PC-3 (cell line): ENCODE measurements around the gene FOXP1. TPM values are rescaled to one million over a fixed set of nuclear protein-coding genes. Genes with fewer than 3 reads are reported as not detected.

Experiments
- ATAC-seq: fragments of 200-7000 bp; cut with Tn5 transposase; 2 replicates; pipeline ENCODE4 v1.9.1; 2020; ENCODE audit warnings: mild to moderate bottlenecking, moderate library complexity
- BruUV-seq: library from RNA; stranded (reverse); fragments of 400-500 nt; replicated peaks from 2 replicates; lab custom pipeline; 2021; lab: Mats Ljungman, UMichigan
- CTCF ChIA-PET: fragments of 300-600 bp; sonication (Branson Sonifier 250); formaldehyde crosslinking; loops from one replicate; lab custom pipeline; 2022; ENCODE audit warnings: antibody characterized with exemption; lab: Charles Lee
- POLR2A ChIA-PET: fragments of 300-600 bp; sonication (Branson Sonifier 250); formaldehyde crosslinking; loops from one replicate; lab custom pipeline; 2022; ENCODE audit warnings: antibody characterized with exemption; ENCODE audit not compliant: unreplicated experiment; lab: Charles Lee
- DNase-seq: peaks from one replicate; pipeline ENCODE4 v3.0.0-alpha.2; 2015
- H2AFZ ChIP-seq: fragments of 300-600 bp; sonication (generic); 2 replicates; pipeline ENCODE4 v1.6.0; 2016; ENCODE audit warnings: antibody characterized with exemption, low read length
- H3F3A ChIP-seq: fragments of 300-600 bp; sonication (generic); one replicate; pipeline ENCODE4 v1.6.0; 2017; ENCODE audit warnings: antibody characterized with exemption, low read length, control low read depth, mild to moderate bottlenecking; ENCODE audit not compliant: unreplicated experiment
- H3K27ac ChIP-seq: fragments of 300-600 bp; sonication (generic); 2 replicates; pipeline ENCODE4 v1.5.1; 2016; ENCODE audit warnings: mild to moderate bottlenecking, low read length
- H3K27me3 ChIP-seq: fragments of 300-600 bp; sonication (generic); 2 replicates; pipeline ENCODE4 v1.6.1; 2016; ENCODE audit warnings: low read length, mixed read lengths
- H3K36me3 ChIP-seq: fragments of 300-600 bp; sonication (generic); 2 replicates; pipeline ENCODE4 v1.6.1; 2016; ENCODE audit warnings: low read depth, mixed run types, low read length, mixed read lengths
- H3K4me1 ChIP-seq: fragments of 300-600 bp; sonication (generic); 2 replicates; pipeline ENCODE4 v1.5.1; 2016; ENCODE audit warnings: low read length; ENCODE audit not compliant: insufficient read depth
- H3K4me2 ChIP-seq: fragments of 300-600 bp; sonication (generic); 2 replicates; pipeline ENCODE4 v1.6.0; 2016; ENCODE audit warnings: low read length
- H3K4me3 ChIP-seq: fragments of 300-600 bp; sonication (generic); 2 replicates; pipeline ENCODE4 v1.5.1; 2016; ENCODE audit warnings: mild to moderate bottlenecking, low read length, mixed read lengths
- H3K79me2 ChIP-seq: fragments of 300-600 bp; sonication (generic); 2 replicates; pipeline ENCODE4 v1.6.1; 2017; ENCODE audit warnings: low read length, mixed read lengths
- H3K9ac ChIP-seq: fragments of 300-600 bp; sonication (generic); 2 replicates; pipeline ENCODE4 v1.6.0; 2016; ENCODE audit warnings: mild to moderate bottlenecking, low read length
- H3K9me2 ChIP-seq: fragments of 300-600 bp; sonication (generic); replicated peaks from 2 replicates; pipeline ENCODE4 v1.6.1; 2016; ENCODE audit warnings: mixed run types, low read length, mixed read lengths
- H3K9me3 ChIP-seq: fragments of 300-600 bp; sonication (generic); 2 replicates; pipeline ENCODE4 v1.6.1; 2016; ENCODE audit warnings: low read length, mixed read lengths
- H4K20me1 ChIP-seq: fragments of 300-600 bp; sonication (generic); 2 replicates; pipeline ENCODE4 v1.6.1; 2016; ENCODE audit warnings: low read length, mixed read lengths
- CTCF ChIP-seq: fragments of 300-600 bp; sonication (generic); conservative IDR thresholded peaks from 2 replicates; pipeline ENCODE4 v1.5.1; 2017; ENCODE audit warnings: antibody characterized with exemption, low read depth, mild to moderate bottlenecking, low read length
- EZH2 ChIP-seq: fragments of 300-600 bp; sonication (generic); IDR thresholded peaks from one replicate; pipeline ENCODE4 v1.6.1; 2017; ENCODE audit warnings: antibody characterized with exemption, mild to moderate bottlenecking, low read length; ENCODE audit not compliant: unreplicated experiment
- EZH2phosphoT487 ChIP-seq: fragments of 300-600 bp; sonication (generic); IDR thresholded peaks from 2 replicates; pipeline ENCODE4 v1.6.1; 2018; ENCODE audit warnings: mild to moderate bottlenecking, antibody characterized with exemption, low read length, borderline replicate concordance
- intact Hi-C: fragments of 100-400 bp; cut with micrococcal nuclease; formaldehyde crosslinking; loops from 2 replicates; pipeline ENCODE4 v1.9.0; 2023
- total RNA-seq: library from RNA; depleted of rRNA; stranded (reverse); fragments of >200 nt; gene quantifications from 2 replicates; pipeline ENCODE4 v1.2.3, GENCODE V29; 2014

FOXP1 gene
- total RNA-seq, 1 experiment from 2014 or later, result 35.3 TPM

GRCh38 chr3:71316066-71316777 lies 267.3 kb downstream of the FOXP1 start:
- Histone ChIP-seq H3F3A (no peaks in the 10 kb centered on the region), H3K4me1 (no peaks in the 10 kb centered on the region), H3K79me2 (no peaks in the 10 kb centered on the region)

GRCh38 chr3:71315431-71315830 lies 268.1 kb downstream of the FOXP1 start:
- Histone ChIP-seq H3K27ac (no peak overlapping the region), H3K27me3 (no peaks in the 10 kb centered on the region), H3K36me3 (no peaks in the 10 kb centered on the region), H3K9me3 (no peaks in the 10 kb centered on the region), H3K79me2 (no peaks in the 10 kb centered on the region), H4K20me1 (no peaks in the 10 kb centered on the region), H3K9ac (no peak overlapping the region), H3K4me2 (no peak overlapping the region), H3K9me2 (no peaks in the 10 kb centered on the region), H3K4me3 (no peak overlapping the region), H2AFZ (no peak overlapping the region), H3K4me1 (no peaks in the 10 kb centered on the region), H3F3A (no peaks in the 10 kb centered on the region)
- DNase-seq, result no peak
- CTCF ChIA-PET, result no interaction called here
- POLR2A ChIA-PET, result no interaction called here
- TF ChIP-seq EZH2phosphoT487 (no peak), EZH2 (no peak), CTCF (no peak)
- intact Hi-C loops, result no loop called here
- no peak for ATAC-seq
- no TSS peak for BruUV-seq

More at GRCh38 chr3:71316066-71316777, 267.3 kb downstream of the FOXP1 start:
- Histone ChIP-seq H3K27me3 (no peaks in the 10 kb centered on the region), H3K36me3 (no peaks in the 10 kb centered on the region), H3K4me3 (no peak overlapping the region), H3K9ac (no peak overlapping the region), H2AFZ (no peak overlapping the region), H3K4me2 (no peak overlapping the region), H3K9me3 (no peaks in the 10 kb centered on the region), H3K27ac (no peak overlapping the region), H4K20me1 (no peaks in the 10 kb centered on the region), H3K9me2 (no peaks in the 10 kb centered on the region)
- intact Hi-C loops, result no loop called here
- DNase-seq (no peak), ATAC-seq (no peak)
- ChIA-PET POLR2A (interaction anchor here (0.6 kb wide), 1 partner anchor 10 kb away, joined by 3 read pairs; no protein-coding TSS in a partner anchor), CTCF (interaction anchor here (0.7 kb wide), 1 partner anchor 395 kb away, joined by 3 read pairs; no protein-coding TSS in a partner anchor)
- BruUV-seq, result no TSS peak
- no peak for TF ChIP-seq EZH2phosphoT487
- TF ChIP-seq EZH2, result no peak
- no peak for TF ChIP-seq CTCF

- Histone ChIP-seq H3F3A (no peaks in the 10 kb centered on the region), H3K4me3 (no peak overlapping the region)
Measured at GRCh38 chr3:71313844-71314243, 269.7 kb downstream of the FOXP1 start.

More at GRCh38 chr3:71313844-71314243, 269.7 kb downstream of the FOXP1 start:
- H3K9me2 ChIP-seq, result no peaks in the 10 kb centered on the region
- no peaks in the 10 kb centered on the region for H3K4me1 ChIP-seq
- no peak overlapping the region for H3K27ac ChIP-seq
- intact Hi-C loops, result no loop called here
- H3K9ac ChIP-seq, result no peak overlapping the region
- ChIA-PET POLR2A (interaction anchor here (0.6 kb wide), 1 partner anchor 303 kb away, joined by 4 read pairs; no protein-coding TSS in a partner anchor), CTCF (no interaction called here)
- no TSS peak for BruUV-seq
- H2AFZ ChIP-seq, result no peak overlapping the region
- no peak overlapping the region for H3K4me2 ChIP-seq
- H4K20me1 ChIP-seq, result no peaks in the 10 kb centered on the region
- no peaks in the 10 kb centered on the region for H3K9me3 ChIP-seq
- TF ChIP-seq EZH2phosphoT487 (no peak), CTCF (no peak), EZH2 (no peak)
- H3K36me3 ChIP-seq, result no peaks in the 10 kb centered on the region
- DNase-seq (no peak), ATAC-seq (no peak)
- no peaks in the 10 kb centered on the region for H3K79me2 ChIP-seq
- H3K27me3 ChIP-seq, result no peaks in the 10 kb centered on the region
